Measurements from ENCODE around the gene SECISBP2.

GRCh38 chr9:89382026-89382986, 64.0 kb downstream of the SECISBP2 start:
- TF ChIP-seq CTCF (IDR thresholded peaks at IDR 0.05) (no peak), CHD2 (IDR thresholded peaks at IDR 0.05; ENCODE audit: low read length, partially characterized antibody) (no peak), PHF8 (IDR thresholded peaks at IDR 0.05; ENCODE audit: borderline replicate concordance, low read depth) (no peak), MYC (IDR thresholded peaks at IDR 0.05; ENCODE audit: borderline replicate concordance, low read length) (no peak), HOXB13 (CRISPR knock-in tag; IDR thresholded peaks at IDR 0.05; ENCODE audit: low read depth) (no peak), JUN (IDR thresholded peaks at IDR 0.05) (no peak), RAD21 (conservative IDR thresholded peaks at IDR 0.05 in 1 of 2, IDR thresholded peaks at IDR 0.05 in 1 of 2) (no peak), TP53 (CRISPR knock-in tag; IDR thresholded peaks at IDR 0.05) (no peak), EP300 (IDR thresholded peaks at IDR 0.05) (no peak), POLR2A (IDR thresholded peaks at IDR 0.05; ENCODE audit: low read length) (no peak), MAX (IDR thresholded peaks at IDR 0.05) (no peak), HDAC2 (IDR thresholded peaks at IDR 0.05) (no peak), MAFK (IDR thresholded peaks at IDR 0.05; ENCODE audit: partially characterized antibody) (no peak)
